ENCODE measurements around the gene DNAAF8.

The DNAAF8 gene

DNA sequence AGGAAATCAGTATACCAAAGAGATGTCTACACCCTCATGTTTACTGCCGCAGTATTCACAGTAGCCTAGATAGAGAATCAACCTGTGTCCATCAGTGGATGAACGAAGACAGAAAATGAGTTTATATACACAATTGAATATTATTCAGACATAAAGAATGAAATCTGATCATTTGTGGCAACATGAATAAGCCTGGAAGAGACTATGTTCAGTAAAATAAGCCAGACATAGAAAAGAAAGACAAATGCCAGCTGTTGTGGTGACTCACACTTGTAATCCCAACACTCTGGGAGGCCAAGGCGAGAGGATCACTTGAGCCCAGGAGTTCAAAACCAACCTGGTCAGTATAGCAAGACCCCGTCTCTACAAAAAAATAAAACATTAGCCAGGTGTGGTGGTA, 24.9 kb upstream of the DNAAF8 start:
- DNase-seq: no peak
- Histone ChIP-seq H3K36me3 (replicated peaks; ENCODE audit: insufficient read depth, low read length) (no peaks in the 10 kb centered on the region), H3K4me2 (ENCODE audit: low read depth, low read length) (no peak overlapping the region), H3K9ac (ENCODE audit: low read length) (no peak overlapping the region), H3K4me3 (ENCODE audit: low read length) (no peak overlapping the region), H2AFZ (ENCODE audit: low read length) (no peak overlapping the region), H3K9me2 (replicated peaks; ENCODE audit: insufficient read depth, low read length) (no peaks in the 10 kb centered on the region), H3K79me2 (ENCODE audit: low read length) (no peaks in the 10 kb centered on the region), H3K27me3 (replicated peaks; ENCODE audit: insufficient read depth, low read length) (no peaks in the 10 kb centered on the region), H3K27ac (ENCODE audit: low read length) (no peak overlapping the region), H3F3A (ENCODE audit: insufficient read depth, low read length) (no peaks in the 10 kb centered on the region), H3K9me3 (replicated peaks; ENCODE audit: insufficient read depth, low read length) (no peaks in the 10 kb centered on the region), H4K20me1 (ENCODE audit: insufficient read depth, low read length) (no peaks in the 10 kb centered on the region), H3K4me1 (ENCODE audit: low read length) (no peaks in the 10 kb centered on the region)
- TF ChIP-seq EZH2 (optimal IDR thresholded peaks at IDR 0.05; ENCODE audit: low read depth, low read length): no peak
- TF ChIP-seq, protein P1, sequence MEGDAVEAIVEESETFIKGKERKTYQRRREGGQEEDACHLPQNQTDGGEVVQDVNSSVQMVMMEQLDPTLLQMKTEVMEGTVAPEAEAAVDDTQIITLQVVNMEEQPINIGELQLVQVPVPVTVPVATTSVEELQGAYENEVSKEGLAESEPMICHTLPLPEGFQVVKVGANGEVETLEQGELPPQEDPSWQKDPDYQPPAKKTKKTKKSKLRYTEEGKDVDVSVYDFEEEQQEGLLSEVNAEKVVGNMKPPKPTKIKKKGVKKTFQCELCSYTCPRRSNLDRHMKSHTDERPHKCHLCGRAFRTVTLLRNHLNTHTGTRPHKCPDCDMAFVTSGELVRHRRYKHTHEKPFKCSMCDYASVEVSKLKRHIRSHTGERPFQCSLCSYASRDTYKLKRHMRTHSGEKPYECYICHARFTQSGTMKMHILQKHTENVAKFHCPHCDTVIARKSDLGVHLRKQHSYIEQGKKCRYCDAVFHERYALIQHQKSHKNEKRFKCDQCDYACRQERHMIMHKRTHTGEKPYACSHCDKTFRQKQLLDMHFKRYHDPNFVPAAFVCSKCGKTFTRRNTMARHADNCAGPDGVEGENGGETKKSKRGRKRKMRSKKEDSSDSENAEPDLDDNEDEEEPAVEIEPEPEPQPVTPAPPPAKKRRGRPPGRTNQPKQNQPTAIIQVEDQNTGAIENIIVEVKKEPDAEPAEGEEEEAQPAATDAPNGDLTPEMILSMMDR (IDR thresholded peaks at IDR 0.05; ENCODE audit: low read length): no peak
- TF ChIP-seq EZH2phosphoT487 (IDR thresholded peaks at IDR 0.05; ENCODE audit: low read length): no peak

DNA sequence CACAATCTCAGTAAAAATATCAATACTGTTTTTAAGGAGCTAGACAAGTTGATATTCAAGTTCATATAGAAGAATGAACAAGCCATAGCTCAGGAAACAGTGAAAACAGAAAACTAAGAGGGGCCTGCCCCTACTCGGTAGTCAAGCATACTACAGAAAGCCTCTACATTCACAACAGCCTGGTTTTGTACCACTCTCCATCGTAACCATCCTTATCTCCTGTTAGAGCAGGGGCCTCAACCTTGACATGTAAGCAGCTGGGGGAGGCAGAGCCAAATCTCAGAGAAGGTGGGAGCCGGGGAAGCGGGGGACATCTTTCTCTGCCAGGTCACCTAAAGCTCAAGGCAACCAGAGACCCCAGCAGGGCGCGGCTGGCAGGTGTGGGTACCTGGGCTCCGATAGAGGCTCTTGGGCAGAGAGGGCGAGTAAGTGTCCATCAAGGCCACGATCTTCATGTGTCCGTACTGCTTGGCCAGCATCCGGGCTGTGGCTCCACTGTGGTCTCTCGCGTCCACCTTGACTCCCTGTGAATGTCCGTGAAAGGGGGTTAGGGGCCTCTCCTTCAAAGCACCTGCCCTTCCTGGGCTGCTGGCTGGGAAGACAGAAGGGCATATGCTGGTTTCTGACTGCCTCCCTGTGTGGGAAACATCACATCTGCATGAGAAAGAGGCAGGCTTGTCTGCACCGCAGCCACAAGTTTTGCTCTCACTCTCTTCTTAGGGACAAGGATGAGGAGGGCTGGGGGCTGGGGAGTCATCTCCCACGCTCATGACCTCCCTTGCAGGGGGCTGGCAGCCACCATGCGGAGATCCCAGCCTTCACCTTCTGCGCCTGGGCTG, 20.5 kb upstream of the DNAAF8 start:
- Histone ChIP-seq H3K36me3 (replicated peaks; ENCODE audit: insufficient read depth, low read length) (no peaks in the 10 kb centered on the region), H3K27ac (ENCODE audit: low read length) (no peak overlapping the region)

GRCh38 chr16:4714996-4715395, 19.3 kb upstream of the DNAAF8 start:
- TF ChIP-seq EZH2 (optimal IDR thresholded peaks at IDR 0.05; ENCODE audit: low read depth, low read length) (no peak), EZH2phosphoT487 (IDR thresholded peaks at IDR 0.05; ENCODE audit: low read length) (no peak)
- TF ChIP-seq, protein P1 (IDR thresholded peaks at IDR 0.05; ENCODE audit: low read length): no peak
- no peak overlapping the region for H3K4me2 ChIP-seq (ENCODE audit: low read depth, low read length)

More for the DNA sequence above, 20.5 kb upstream of the DNAAF8 start:
- H3K9me2 ChIP-seq (replicated peaks; ENCODE audit: insufficient read depth, low read length): no peaks in the 10 kb centered on the region
- no peak overlapping the region for H3K4me3 ChIP-seq (ENCODE audit: low read length)
- no peak overlapping the region for H3K9ac ChIP-seq (ENCODE audit: low read length)
- no peaks in the 10 kb centered on the region for H4K20me1 ChIP-seq (ENCODE audit: insufficient read depth, low read length)
- TF ChIP-seq EZH2phosphoT487 (IDR thresholded peaks at IDR 0.05; ENCODE audit: low read length) (no peak), EZH2 (optimal IDR thresholded peaks at IDR 0.05; ENCODE audit: low read depth, low read length) (no peak)
- TF ChIP-seq, protein P1 (IDR thresholded peaks at IDR 0.05; ENCODE audit: low read length): no peak
- H3K4me1 ChIP-seq (ENCODE audit: low read length): no peaks in the 10 kb centered on the region
- H2AFZ ChIP-seq (ENCODE audit: low read length): no peak overlapping the region
- DNase-seq: no peak
- no peaks in the 10 kb centered on the region for H3K27me3 ChIP-seq (replicated peaks; ENCODE audit: insufficient read depth, low read length)
- no peaks in the 10 kb centered on the region for H3F3A ChIP-seq (ENCODE audit: insufficient read depth, low read length)
- no peaks in the 10 kb centered on the region for H3K79me2 ChIP-seq (ENCODE audit: low read length)
- no peak overlapping the region for H3K4me2 ChIP-seq (ENCODE audit: low read depth, low read length)
- H3K9me3 ChIP-seq (replicated peaks; ENCODE audit: insufficient read depth, low read length): no peaks in the 10 kb centered on the region

More at GRCh38 chr16:4714996-4715395, 19.3 kb upstream of the DNAAF8 start:
- H3K4me1 ChIP-seq (ENCODE audit: low read length): no peaks in the 10 kb centered on the region
- no peaks in the 10 kb centered on the region for H3K9me2 ChIP-seq (replicated peaks; ENCODE audit: insufficient read depth, low read length)
- no peaks in the 10 kb centered on the region for H3K27me3 ChIP-seq (replicated peaks; ENCODE audit: insufficient read depth, low read length)
- no peaks in the 10 kb centered on the region for H3K79me2 ChIP-seq (ENCODE audit: low read length)
- H3K9ac ChIP-seq (ENCODE audit: low read length): no peak overlapping the region
- H4K20me1 ChIP-seq (ENCODE audit: insufficient read depth, low read length): no peaks in the 10 kb centered on the region
- H3K36me3 ChIP-seq (replicated peaks; ENCODE audit: insufficient read depth, low read length): no peaks in the 10 kb centered on the region
- no peak for DNase-seq
- H3F3A ChIP-seq (ENCODE audit: insufficient read depth, low read length): no peaks in the 10 kb centered on the region
- no peak overlapping the region for H3K27ac ChIP-seq (ENCODE audit: low read length)
- no peak overlapping the region for H3K4me3 ChIP-seq (ENCODE audit: low read length)
- H3K9me3 ChIP-seq (replicated peaks; ENCODE audit: insufficient read depth, low read length): no peaks in the 10 kb centered on the region
- H2AFZ ChIP-seq (ENCODE audit: low read length): no peak overlapping the region

Measured in MM.1S (cell line).